ENCODE measurements around the gene S100B. TPM values are rescaled to one million over a fixed set of nuclear protein-coding genes. Genes with fewer than 3 reads are reported as not detected.
"Not testable (repeated sequence)": the region's sequence is repeated elsewhere in the genome, so short reads cannot be mapped to it uniquely, and the experiment has no call there.

S100B gene
- total RNA-seq, 1 experiment from 2014 or later, result not detected

GRCh38 chr21:46604329-46604974, 430 bp downstream of the S100B start:
- Histone ChIP-seq H3K4me1 (replicated peaks) (peaks cover 3% of the 10 kb centered on the region), H3K4me3 (no peak overlapping the region), H3K36me3 (no peaks in the 10 kb centered on the region), H3K27me3 (replicated peaks) (no peaks in the 10 kb centered on the region), H3K9me3 (replicated peaks) (no peaks in the 10 kb centered on the region), H3K27ac (no peak overlapping the region)
- no peak for DNase-seq (ENCODE audit: low read depth in 1 of 2, low spot score in 2 of 2)

DNA sequence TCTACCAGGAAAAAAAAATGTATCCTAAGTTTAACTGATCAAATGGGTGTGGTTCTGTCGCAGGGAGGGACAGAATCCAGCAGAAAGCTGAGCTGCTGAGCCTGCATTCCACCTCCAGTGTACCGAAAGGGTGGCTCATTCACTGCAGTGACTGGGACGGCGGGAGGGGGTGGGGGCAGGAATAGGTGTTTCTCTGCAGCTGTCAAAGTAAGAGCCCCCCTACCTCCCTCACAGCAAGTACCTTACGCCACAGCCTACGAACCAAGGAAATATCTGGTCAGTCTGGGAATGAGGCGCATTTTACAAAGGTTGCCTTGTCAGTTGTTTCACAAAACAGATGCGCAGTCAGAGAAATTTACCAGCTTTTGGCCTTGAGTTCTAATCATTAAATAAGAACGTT, 1.7 kb downstream of the S100B start:
- H3K27ac ChIP-seq, result no peak overlapping the region
- H3K4me1 ChIP-seq (replicated peaks), result peaks cover 13% of the 10 kb centered on the region
- H3K4me3 ChIP-seq, result no peak overlapping the region
- DNase-seq (ENCODE audit: low read depth in 1 of 2, low spot score in 2 of 2), result no peak
- H3K27me3 ChIP-seq (replicated peaks), result no peaks in the 10 kb centered on the region
- no peaks in the 10 kb centered on the region for H3K36me3 ChIP-seq
- H3K9me3 ChIP-seq (replicated peaks), result no peaks in the 10 kb centered on the region

DNA sequence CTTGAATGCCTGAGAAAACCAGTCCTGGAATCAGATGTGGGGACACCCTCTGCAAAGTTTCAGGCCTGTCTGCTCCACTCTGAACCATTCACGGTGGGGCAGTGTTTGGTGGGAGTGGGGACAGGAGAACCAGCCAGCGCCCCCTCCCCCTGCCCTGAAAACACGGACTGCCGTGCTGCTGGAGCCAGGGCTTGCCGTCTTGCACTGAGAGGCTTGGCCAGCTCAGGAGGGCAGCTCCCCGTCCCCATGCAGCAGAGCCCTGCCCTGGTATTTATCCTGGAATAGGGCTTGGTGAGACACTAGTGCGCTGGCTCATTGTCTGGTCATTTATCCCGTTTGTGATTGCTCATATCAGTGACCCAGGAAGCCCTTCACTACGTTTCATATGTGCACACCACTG, 3.9 kb downstream of the S100B start:
- Histone ChIP-seq H3K4me1 (replicated peaks) (peaks cover 13% of the 10 kb centered on the region), H3K4me3 (no peak overlapping the region), H3K9me3 (replicated peaks) (no peaks in the 10 kb centered on the region), H3K36me3 (no peaks in the 10 kb centered on the region), H3K27me3 (replicated peaks) (no peaks in the 10 kb centered on the region), H3K27ac (no peak overlapping the region)
- DNase-seq (ENCODE audit: low read depth in 1 of 2, low spot score in 2 of 2), result no peak

DNA sequence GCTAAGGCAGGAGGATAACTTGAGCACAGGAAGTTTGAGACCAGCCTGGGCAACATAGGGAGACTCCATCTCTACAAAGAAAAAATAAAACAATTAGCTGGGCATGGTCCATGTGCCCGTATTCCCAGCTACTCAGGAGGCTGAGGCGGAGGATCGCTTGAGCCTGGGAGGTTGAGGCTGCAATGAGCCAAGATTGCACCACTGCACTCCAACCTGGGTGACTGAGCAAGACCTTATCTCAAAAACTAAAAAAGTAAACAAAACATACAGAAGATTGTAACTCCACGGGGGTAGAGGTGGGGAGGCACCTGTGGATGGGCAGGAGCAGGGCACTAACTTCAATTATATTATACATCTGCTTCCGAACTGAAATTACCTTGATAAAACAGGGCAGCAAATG, 4.6 kb downstream of the S100B start:
- no peak for DNase-seq (ENCODE audit: low read depth in 1 of 2, low spot score in 2 of 2)
- Histone ChIP-seq H3K27ac (no peak overlapping the region), H3K36me3 (no peaks in the 10 kb centered on the region), H3K4me3 (no peak overlapping the region), H3K9me3 (replicated peaks) (no peaks in the 10 kb centered on the region), H3K4me1 (replicated peaks) (peaks cover 13% of the 10 kb centered on the region), H3K27me3 (replicated peaks) (no peaks in the 10 kb centered on the region)

- DNase-seq (ENCODE audit: low read depth in 1 of 2, low spot score in 2 of 2), result peak; percentile 62 to 79
- H3K4me3 ChIP-seq, result no peak overlapping the region
- no peaks in the 10 kb centered on the region for H3K36me3 ChIP-seq
- H3K4me1 ChIP-seq (replicated peaks), result peaks cover 13% of the 10 kb centered on the region
- peak overlapping the region; percentile 32; the same call in 1 of the 2 replicates for H3K27ac ChIP-seq
- no peaks in the 10 kb centered on the region for H3K27me3 ChIP-seq (replicated peaks)
- H3K9me3 ChIP-seq (replicated peaks), result no peaks in the 10 kb centered on the region; the same call in 1 of the 2 replicates
Measured at GRCh38 chr21:46598581-46599572, 6.0 kb downstream of the S100B start.

DNA sequence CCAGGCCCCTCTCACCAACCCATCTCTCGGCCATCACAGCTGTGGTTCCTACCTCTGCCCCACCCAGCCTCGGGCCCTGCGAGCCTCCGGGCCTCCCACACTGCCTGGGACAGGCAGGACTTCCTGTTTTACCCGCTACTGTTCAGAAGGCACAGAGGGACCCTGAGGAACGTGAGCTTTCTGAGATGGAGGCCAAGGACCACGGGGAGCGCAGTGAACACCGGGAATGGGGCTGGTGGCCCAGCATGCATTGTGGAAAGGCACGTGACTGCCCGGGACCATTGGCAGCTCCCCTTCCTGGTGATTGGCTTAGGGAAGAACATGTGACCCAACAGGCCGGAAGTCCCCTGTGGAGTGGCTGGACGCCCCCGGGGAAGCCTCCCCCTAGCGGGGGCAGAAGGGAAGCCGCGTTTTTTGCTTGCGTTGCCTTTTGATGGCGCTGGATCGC, 7.0 kb downstream of the S100B start:
- no peak overlapping the region for H3K27ac ChIP-seq
- H3K4me3 ChIP-seq, result no peak overlapping the region
- H3K9me3 ChIP-seq (replicated peaks), result no peaks in the 10 kb centered on the region; the same call in 1 of the 2 replicates
- H3K4me1 ChIP-seq (replicated peaks), result peaks cover 13% of the 10 kb centered on the region
- no peaks in the 10 kb centered on the region for H3K36me3 ChIP-seq
- H3K27me3 ChIP-seq (replicated peaks), result no peaks in the 10 kb centered on the region
- no peak for DNase-seq (ENCODE audit: low read depth in 1 of 2, low spot score in 2 of 2)

DNA sequence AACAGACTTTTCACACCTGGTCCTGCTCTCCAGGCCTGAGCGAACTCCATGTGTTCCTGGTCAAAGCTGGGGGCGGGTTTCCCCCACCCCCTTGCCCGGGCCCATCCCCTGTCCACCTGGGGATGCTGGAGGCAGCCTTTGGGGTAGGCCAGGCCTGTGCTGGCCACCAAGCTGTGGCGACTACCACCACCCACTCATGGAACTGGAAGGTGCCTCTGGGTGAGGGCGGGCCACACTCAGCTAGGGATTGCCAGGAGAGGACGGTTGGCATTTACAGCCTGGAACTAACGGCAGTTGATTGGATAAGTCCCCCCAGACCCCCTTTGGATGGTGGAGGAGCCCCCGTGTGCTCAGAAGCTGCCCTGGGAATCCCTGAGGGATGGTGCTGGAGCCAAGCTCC, 7.9 kb downstream of the S100B start:
- Histone ChIP-seq H3K4me1 (replicated peaks) (peaks cover 13% of the 10 kb centered on the region), H3K27me3 (replicated peaks) (no peaks in the 10 kb centered on the region), H3K4me3 (no peak overlapping the region), H3K36me3 (no peaks in the 10 kb centered on the region), H3K27ac (no peak overlapping the region), H3K9me3 (replicated peaks) (no peaks in the 10 kb centered on the region; the same call in 1 of the 2 replicates)
- DNase-seq (ENCODE audit: low read depth in 1 of 2, low spot score in 2 of 2), result no peak

GRCh38 chr21:46596201-46596600, 8.7 kb downstream of the S100B start:
- no peaks in the 10 kb centered on the region; the same call in 1 of the 2 replicates for H3K9me3 ChIP-seq (replicated peaks)
- H3K27me3 ChIP-seq (replicated peaks), result no peaks in the 10 kb centered on the region
- H3K4me3 ChIP-seq, result no peak overlapping the region
- H3K27ac ChIP-seq, result no peak overlapping the region
- no peaks in the 10 kb centered on the region for H3K36me3 ChIP-seq
- no peak for DNase-seq (ENCODE audit: low read depth in 1 of 2, low spot score in 2 of 2)
- H3K4me1 ChIP-seq (replicated peaks), result peaks cover 13% of the 10 kb centered on the region

DNA sequence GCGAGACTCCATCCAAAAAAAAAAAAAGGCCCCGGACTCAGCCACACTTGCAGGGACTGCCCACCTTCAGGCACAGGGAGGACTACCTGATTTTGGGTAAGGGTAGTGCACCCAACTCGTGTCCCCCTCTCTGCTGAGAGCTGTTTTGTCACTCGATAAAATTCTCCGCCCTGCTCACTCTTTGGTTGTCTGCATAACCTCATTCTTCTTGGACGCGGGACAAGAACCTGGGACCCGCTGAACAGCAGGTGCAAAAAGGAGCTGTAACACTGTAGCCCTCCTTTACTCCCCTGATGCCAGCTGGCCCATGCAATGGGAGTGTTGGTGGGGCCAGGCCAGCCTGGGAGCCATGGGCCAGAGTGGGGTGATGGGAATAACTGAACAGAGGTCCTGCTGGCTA, 10.6 kb downstream of the S100B start:
- Histone ChIP-seq H3K36me3 (no peaks in the 10 kb centered on the region), H3K4me3 (no peak overlapping the region), H3K27ac (no peak overlapping the region), H3K27me3 (replicated peaks) (no peaks in the 10 kb centered on the region), H3K9me3 (replicated peaks) (peaks cover 3% of the 10 kb centered on the region), H3K4me1 (replicated peaks) (peaks cover 8% of the 10 kb centered on the region)
- DNase-seq (ENCODE audit: low read depth in 1 of 2, low spot score in 2 of 2), result no peak

DNA sequence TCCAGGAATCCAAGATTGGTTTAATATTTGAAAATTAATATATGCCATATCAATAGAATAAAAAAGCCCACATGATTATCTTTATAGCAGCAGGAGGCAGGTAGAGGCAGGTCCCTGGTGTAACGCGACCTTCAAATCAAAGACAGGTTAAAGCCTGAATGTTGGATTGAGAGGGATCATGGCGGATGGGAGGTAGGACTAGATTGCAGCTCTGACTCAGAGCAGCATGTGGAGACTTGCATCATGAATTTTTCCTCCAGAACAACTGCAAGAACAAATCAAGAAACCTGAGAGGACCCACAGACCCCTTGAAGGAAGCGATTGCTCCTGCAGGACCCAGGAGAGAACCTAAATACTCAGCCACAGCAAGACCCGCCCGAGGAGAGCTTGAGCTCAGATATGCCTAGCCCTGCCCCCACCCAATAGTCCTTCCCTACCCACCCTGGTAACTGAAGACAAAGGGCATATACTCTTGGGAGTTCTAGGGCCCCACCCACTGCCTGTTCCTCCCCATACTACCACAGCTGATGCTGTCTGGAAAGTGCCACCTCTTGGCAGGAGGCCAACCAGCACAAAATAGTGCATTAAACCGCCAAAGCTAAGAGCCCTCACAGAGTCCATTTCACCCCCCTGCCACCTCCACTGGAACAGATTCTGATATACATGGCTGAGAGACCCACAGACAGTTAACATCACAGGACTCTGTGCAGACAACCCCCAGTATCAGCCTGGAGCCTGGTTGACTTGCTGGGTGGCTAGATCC, 19.5 kb downstream of the S100B start:
- peaks cover 13% of the 10 kb centered on the region for H3K4me1 ChIP-seq (replicated peaks)
- peak in 1 of 2 experiments; percentile 61 for DNase-seq (ENCODE audit: low read depth in 1 of 2, low spot score in 2 of 2)
- H3K36me3 ChIP-seq, result 0 out of 2 replicates have a peak, but pooled peaks cover 4% of the 10 kb centered on the region
- H3K4me3 ChIP-seq, result no peak overlapping the region
- no peak overlapping the region for H3K27ac ChIP-seq
- no peaks in the 10 kb centered on the region for H3K27me3 ChIP-seq (replicated peaks)
- peaks cover 8% of the 10 kb centered on the region; the same call in 1 of the 2 replicates for H3K9me3 ChIP-seq (replicated peaks)

- H3K9me3 ChIP-seq (replicated peaks), result peaks cover 3% of the 10 kb centered on the region; the same call in 1 of the 2 replicates
- H3K4me3 ChIP-seq, result no peak overlapping the region
- DNase-seq (ENCODE audit: low read depth in 1 of 2, low spot score in 2 of 2), result no peak
Measured at GRCh38 chr21:46581780-46582307, 23.0 kb downstream of the S100B start.

GRCh38 chr21:46579394-46579793, 25.5 kb downstream of the S100B start:
- H3K4me1 ChIP-seq (replicated peaks); H3K9me3 ChIP-seq (replicated peaks); H3K4me3 ChIP-seq; DNase-seq (ENCODE audit: low read depth in 1 of 2, low spot score in 2 of 2); H3K27me3 ChIP-seq (replicated peaks); H3K27ac ChIP-seq; H3K36me3 ChIP-seq: not testable (repeated sequence)

More at GRCh38 chr21:46581780-46582307, 23.0 kb downstream of the S100B start:
- Histone ChIP-seq H3K27me3 (replicated peaks) (no peaks in the 10 kb centered on the region), H3K27ac (no peak overlapping the region), H3K4me1 (replicated peaks) (peaks cover 13% of the 10 kb centered on the region), H3K36me3 (0 out of 2 replicates have a peak, but pooled peaks cover 4% of the 10 kb centered on the region)

- not testable (repeated sequence) for H3K4me3 ChIP-seq; H3K4me1 ChIP-seq (replicated peaks)
Measured at GRCh38 chr21:46577786-46578185, 27.1 kb downstream of the S100B start.

More at GRCh38 chr21:46577786-46578185, 27.1 kb downstream of the S100B start:
- not testable (repeated sequence) for H3K36me3 ChIP-seq; H3K27ac ChIP-seq; H3K9me3 ChIP-seq (replicated peaks); H3K27me3 ChIP-seq (replicated peaks); DNase-seq (ENCODE audit: low read depth in 1 of 2, low spot score in 2 of 2)

Measured in SJSA1 (cell line).